Adipose tissue (tissue), 3 donors: ENCODE measurements around the gene ELP5. TPM values are rescaled to one million over a fixed set of nuclear protein-coding genes. Genes with fewer than 3 reads are reported as not detected.
"Not testable (repeated sequence)": the region's sequence is repeated elsewhere in the genome, so short reads cannot be mapped to it uniquely, and the experiment has no call there.

Source experiments
- H3K27ac ChIP-seq: one replicate; pipeline ENCODE4 v1.5.1; 2013; ENCODE audit warnings: low read depth, low read length
- WGBS, 3 donors: extraction: QIAGEN DNeasy Blood & Tissue Kit; methylation state at CpG; one replicate each; pipeline ENCODE4 v1.1.7; 2013; 5-methylcytosine and 5-hydroxymethylcytosine counted together
- polyA plus RNA-seq, 3 donors: library from polyadenylated mRNA; stranded (reverse); fragments of 200-250 nt; gene quantifications; one replicate each; pipeline ENCODE4 v1.2.3, GENCODE V29; 2013
- donor health status: healthy with polysubstance abuse.
- donor health status: Bipolar disorder and iron deficiency.
- donor health status: healthy.

ELP5 gene
- polyA plus RNA-seq, 3 donors, result 19.0 to 64.1 (median 40.3) TPM

- 61 to 87% (median 84%) methylated on average over 10 of the region's 10 CpGs for WGBS, 3 donors
- not testable (repeated sequence) for H3K27ac ChIP-seq
Observed at GRCh38 chr17:7243838-7244237, 8.2 kb upstream of the ELP5 start.

GRCh38 chr17:7246779-7247178 lies 5.2 kb upstream of the ELP5 start:
- H3K27ac ChIP-seq, result no peak overlapping the region
- WGBS, 3 donors, result 87 to 93% (median 91%) methylated on average over 5 of the region's 5 CpGs

- no peak overlapping the region for H3K27ac ChIP-seq
- WGBS, 3 donors, result 64 to 78% (median 68%) methylated on average over 4 of the region's 4 CpGs
Observed at GRCh38 chr17:7248796-7249195, 3.2 kb upstream of the ELP5 start.

GRCh38 chr17:7249214-7249613 lies 2.8 kb upstream of the ELP5 start:
- 83 to 85% (median 84%) methylated on average over 6 of the region's 6 CpGs for WGBS, 3 donors
- no peak overlapping the region for H3K27ac ChIP-seq

GRCh38 chr17:7249830-7250229 lies 2.2 kb upstream of the ELP5 start:
- whole genome bisulfite sequencing, 3 donors, result 69 to 85% (median 69%) methylated on average over 7 of the region's 7 CpGs
- no peak overlapping the region for H3K27ac ChIP-seq

GRCh38 chr17:7250695-7251627 lies 1.1 kb upstream of the ELP5 start:
- 0 to 1% (median 0%) methylated on average over 53 to 55 of the region's 55 CpGs for WGBS, 3 donors
- no peak overlapping the region for H3K27ac ChIP-seq

GRCh38 chr17:7251661-7252175 lies 297 bp upstream of the ELP5 start, which contains the start of gene CTDNEP1:
CTDNEP1 (minus strand) TSS chr17:7251734; CDS start chr17:7251296, 438 bp downstream.
- WGBS, 3 donors, result 1% methylated on average over 21 to 41 of the region's 41 CpGs
- H3K27ac ChIP-seq, result peak within 1 kb of the TSS; percentile 95

GRCh38 chr17:7253082-7253481 lies 1.1 kb downstream of the ELP5 start:
- WGBS, 3 donors, result 56 to 79% (median 76%) methylated on average over 5 of the region's 5 CpGs
- H3K27ac ChIP-seq, result no peak overlapping the region

- 88 to 94% (median 92%) methylated on average over 4 of the region's 4 CpGs for WGBS, 3 donors
- no peak overlapping the region for H3K27ac ChIP-seq
Observed at GRCh38 chr17:7254511-7254910, 2.5 kb downstream of the ELP5 start.

GRCh38 chr17:7256766-7257456 lies 4.9 kb downstream of the ELP5 start:
- no peak overlapping the region for H3K27ac ChIP-seq
- WGBS, 3 donors, result 89 to 92% (median 91%) methylated on average over 8 of the region's 8 CpGs

GRCh38 chr17:7258731-7259554 lies 6.9 kb downstream of the ELP5 start:
- 67 to 77% (median 75%) methylated on average over 7 of the region's 7 CpGs for WGBS, 3 donors
- no peak overlapping the region for H3K27ac ChIP-seq

GRCh38 chr17:7259555-7259889 lies 7.5 kb downstream of the ELP5 start:
- H3K27ac ChIP-seq, result no peak overlapping the region
- 87 to 97% (median 96%) methylated on average over 6 of the region's 6 CpGs for WGBS, 3 donors

- no peak overlapping the region for H3K27ac ChIP-seq
Observed at GRCh38 chr17:7260151-7260550, 8.1 kb downstream of the ELP5 start.

GRCh38 chr17:7260651-7261378 lies 8.8 kb downstream of the ELP5 start:
- WGBS, 3 donors, result 4 to 11% (median 5%) methylated on average over 52 to 54 of the region's 54 CpGs
- H3K27ac ChIP-seq, result no peak overlapping the region

More at GRCh38 chr17:7260151-7260550, 8.1 kb downstream of the ELP5 start:
- 69 to 92% (median 80%) methylated on average over 4 of the region's 4 CpGs for WGBS, 3 donors

- no peak overlapping the region for H3K27ac ChIP-seq
- 4 to 12% (median 11%) methylated on average over 57 to 71 of the region's 71 CpGs for WGBS, 3 donors
Observed at GRCh38 chr17:7261379-7262191, 9.6 kb downstream of the ELP5 start.

- 4 to 10% (median 8%) methylated on average over 60 to 64 of the region's 64 CpGs for WGBS, 3 donors
- no peak within 1 kb of the TSS for H3K27ac ChIP-seq
Observed at GRCh38 chr17:7262192-7262934, 10.3 kb downstream of the ELP5 start, which contains the start of gene CLDN7. CLDN7 (minus strand) TSS chr17:7262478; CDS start chr17:7262043, 435 bp downstream.
